GM19455 (cell line): ENCODE measurements around the gene MRPL55.

Experiments
- ATAC-seq: cut with Tn5 transposase; IDR thresholded peaks from one replicate; pipeline ENCODE4 v1.9.1; 2021; ENCODE audit not compliant: unreplicated experiment

MRPL55 gene

GRCh38 chr1:228072658-228073043 lies 36.4 kb downstream of the MRPL55 start:
- no peak for ATAC-seq

GRCh38 chr1:228071839-228072657 lies 37.1 kb downstream of the MRPL55 start:
- ATAC-seq, result no peak

- ATAC-seq, result no peak
Observed at GRCh38 chr1:228070851-228071250, 38.2 kb downstream of the MRPL55 start.

GRCh38 chr1:228070173-228070572 lies 38.9 kb downstream of the MRPL55 start:
- ATAC-seq, result no peak

GRCh38 chr1:228068359-228068758 lies 40.7 kb downstream of the MRPL55 start:
- ATAC-seq, result no peak

GRCh38 chr1:228066891-228067654 lies 42.0 kb downstream of the MRPL55 start:
- ATAC-seq, result no peak

- ATAC-seq, result no peak
Observed at GRCh38 chr1:228066416-228066815, 42.7 kb downstream of the MRPL55 start.

- ATAC-seq, result no peak
Observed at GRCh38 chr1:228065543-228066347, 43.4 kb downstream of the MRPL55 start.

GRCh38 chr1:228064741-228065542 lies 44.2 kb downstream of the MRPL55 start:
- no peak for ATAC-seq

GRCh38 chr1:228064296-228064695 lies 44.8 kb downstream of the MRPL55 start:
- no peak for ATAC-seq

- no peak for ATAC-seq
Observed at GRCh38 chr1:228063251-228064191, 45.6 kb downstream of the MRPL55 start.

- no peak for ATAC-seq
Observed at GRCh38 chr1:228062812-228063211, 46.3 kb downstream of the MRPL55 start.

- no peak for ATAC-seq
Observed at GRCh38 chr1:228062085-228062791, 46.9 kb downstream of the MRPL55 start.

- no peak for ATAC-seq
Observed at GRCh38 chr1:228061411-228062084, 47.6 kb downstream of the MRPL55 start.

GRCh38 chr1:228060458-228061190 lies 48.5 kb downstream of the MRPL55 start:
- ATAC-seq, result no peak

- no peak for ATAC-seq
Observed at GRCh38 chr1:228059634-228060457, 49.3 kb downstream of the MRPL55 start.
